Stimulated activated naive B cell treated with anti-CD40 and anti-IgM and Interleukin-4, amounts not matched to agents 10 μg/mL and 1 μg/mL and 100 μg/mL, for 72 hours (primary cell): ENCODE measurements around the gene PNPLA7.
A peak's percentile ranks its signal among the peaks of the same experiment; 100 is the strongest.
"Not testable (repeated sequence)": the region's sequence is repeated elsewhere in the genome, so short reads cannot be mapped to it uniquely, and the experiment has no call there.

Source experiments
- ATAC-seq, 2 donors: fragments of 150-1000 bp; cut with Tn5 transposase; replicated peaks; 2 replicates each; pipeline ENCODE4 v1.10.0; 2021; ENCODE audit warnings: moderate library complexity in 1 of 2
- DNase-seq: peaks from one replicate; pipeline ENCODE4 v3.0.0; 2021
- H3K27ac Mint-ChIP-seq: one replicate; pipeline ENCODE4 v1.8.0; 2022; ENCODE audit warnings: mild to moderate bottlenecking, mixed read lengths
- H3K27me3 Mint-ChIP-seq, 2 donors: one replicate each; pipeline ENCODE4 v1.8.0; 2022; ENCODE audit warnings: mixed read lengths in 2 of 2
- H3K36me3 Mint-ChIP-seq, 2 donors: one replicate each; pipeline ENCODE4 v1.8.0; 2022; ENCODE audit warnings: mixed read lengths in 2 of 2, mild to moderate bottlenecking in 1 of 2
- H3K4me1 Mint-ChIP-seq, 2 donors: one replicate each; pipeline ENCODE4 v1.8.0; 2022; ENCODE audit warnings: mixed read lengths in 2 of 2, mild to moderate bottlenecking in 1 of 2
- H3K4me3 Mint-ChIP-seq, 2 donors: one replicate each; pipeline ENCODE4 v1.8.0; 2022; ENCODE audit warnings: mild to moderate bottlenecking in 2 of 2, mixed read lengths in 2 of 2, moderate library complexity in 1 of 2
- H3K9me3 Mint-ChIP-seq, 2 donors: one replicate each; pipeline ENCODE4 v1.8.0; 2022; ENCODE audit warnings: mixed read lengths in 2 of 2, mild to moderate bottlenecking in 1 of 2

The PNPLA7 gene

GRCh38 chr9:137467161-137467581 lies 83.0 kb downstream of the PNPLA7 start:
- H3K27ac Mint-ChIP-seq, result no peak overlapping the region
- peaks cover 5 to 12% of the 10 kb centered on the region in 2 donors for H3K36me3 Mint-ChIP-seq
- ATAC-seq, result no peak
- H3K27me3 Mint-ChIP-seq, result no peaks in the 10 kb centered on the region
- H3K9me3 Mint-ChIP-seq, result no peaks in the 10 kb centered on the region
- no peak for DNase-seq
- H3K4me3 Mint-ChIP-seq, result no peak overlapping the region
- peaks cover 6 to 8% of the 10 kb centered on the region in 2 donors for H3K4me1 Mint-ChIP-seq

- not testable (repeated sequence) for H3K36me3 Mint-ChIP-seq
These were observed 83.7 kb downstream of the PNPLA7 start for GRCh38 chr9:137466389-137467085.

GRCh38 chr9:137465720-137466388 lies 84.3 kb downstream of the PNPLA7 start:
- Mint-ChIP-seq H3K27me3 (no peaks in the 10 kb centered on the region), H3K9me3 (no peaks in the 10 kb centered on the region), H3K4me3 (no peak overlapping the region), H3K36me3 (peaks cover 1 to 7% of the 10 kb centered on the region in 2 donors), H3K4me1 (peaks cover 7 to 12% of the 10 kb centered on the region in 2 donors), H3K27ac (no peak overlapping the region)
- DNase-seq (no peak), ATAC-seq (no peak)

More at GRCh38 chr9:137466389-137467085, 83.7 kb downstream of the PNPLA7 start:
- DNase-seq, H3K4me3 Mint-ChIP-seq, H3K27me3 Mint-ChIP-seq, H3K27ac Mint-ChIP-seq, H3K9me3 Mint-ChIP-seq, H3K4me1 Mint-ChIP-seq, ATAC-seq: not testable (repeated sequence)

GRCh38 chr9:137465000-137465719 lies 85.0 kb downstream of the PNPLA7 start:
- Mint-ChIP-seq H3K4me3 (no peak overlapping the region), H3K4me1 (peaks cover 7 to 12% of the 10 kb centered on the region in 2 donors), H3K27ac (peak overlapping the region; percentile 9), H3K36me3 (peaks cover 1 to 4% of the 10 kb centered on the region in 2 donors), H3K27me3 (no peaks in the 10 kb centered on the region), H3K9me3 (no peaks in the 10 kb centered on the region)
- no peak for DNase-seq
- ATAC-seq, result no peak

DNA sequence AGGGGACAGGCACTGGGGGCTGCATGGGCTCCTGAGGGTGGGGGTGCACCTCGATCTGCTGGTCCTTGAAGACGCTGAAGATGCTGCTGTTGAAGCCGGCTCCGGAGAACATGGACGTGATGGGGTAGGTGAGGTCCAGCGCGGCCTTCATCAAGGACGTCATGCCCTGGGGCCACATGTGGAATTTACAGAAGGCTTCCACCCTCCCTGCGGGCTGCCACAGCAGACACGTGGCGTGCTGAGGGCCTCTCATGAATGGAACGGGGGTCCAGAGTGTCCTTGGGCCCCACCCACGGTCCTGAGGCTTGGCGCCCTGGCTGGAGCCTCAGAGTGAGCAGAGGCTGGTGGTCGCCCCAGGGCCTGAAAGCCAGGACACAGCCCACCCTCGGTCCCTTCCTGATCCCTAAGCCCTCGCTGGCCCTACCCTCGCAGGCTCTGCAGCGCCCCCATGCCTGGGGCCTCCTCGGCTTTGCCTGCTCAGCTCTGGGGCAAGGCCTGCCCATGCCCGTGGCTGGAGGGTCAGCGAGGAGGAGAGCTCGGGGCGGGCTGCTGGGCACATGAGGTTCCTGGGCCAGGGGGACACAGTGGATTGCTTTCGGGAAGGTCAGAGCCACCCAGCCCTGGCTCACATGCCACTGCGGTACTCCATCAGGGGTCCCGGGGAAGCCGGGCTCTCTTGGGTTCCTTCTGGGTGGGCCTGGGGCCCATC lies 85.8 kb downstream of the PNPLA7 start:
- ATAC-seq (no peak), DNase-seq (no peak)
- H3K4me3 Mint-ChIP-seq, result no peak overlapping the region
- H3K27ac Mint-ChIP-seq, result peak overlapping the region; percentile 25
- H3K4me1 Mint-ChIP-seq, result peaks cover 14 to 16% of the 10 kb centered on the region in 2 donors
- peaks cover 1 to 4% of the 10 kb centered on the region in 2 donors for H3K36me3 Mint-ChIP-seq
- no peaks in the 10 kb centered on the region for H3K27me3 Mint-ChIP-seq
- H3K9me3 Mint-ChIP-seq, result no peaks in the 10 kb centered on the region

- Mint-ChIP-seq H3K9me3 (no peaks in the 10 kb centered on the region), H3K4me1 (peaks cover 16% of the 10 kb centered on the region in 2 donors), H3K27ac (no peak overlapping the region), H3K36me3 (peaks cover 1 to 4% of the 10 kb centered on the region in 2 donors), H3K27me3 (no peaks in the 10 kb centered on the region), H3K4me3 (no peak overlapping the region)
- DNase-seq (no peak), ATAC-seq (no peak)
These were observed 86.3 kb downstream of the PNPLA7 start for GRCh38 chr9:137463931-137464290.

- Mint-ChIP-seq H3K27me3 (no peaks in the 10 kb centered on the region), H3K36me3 (peaks cover 1 to 4% of the 10 kb centered on the region in 2 donors), H3K4me3 (peak overlapping the region in 1 of 2 donors; percentile 37), H3K9me3 (no peaks in the 10 kb centered on the region), H3K4me1 (peaks cover 15 to 16% of the 10 kb centered on the region in 2 donors), H3K27ac (no peak overlapping the region)
- DNase-seq, result no peak
- ATAC-seq, result no peak
These were observed 86.9 kb downstream of the PNPLA7 start for GRCh38 chr9:137462986-137463930.

GRCh38 chr9:137462396-137462985 lies 87.7 kb downstream of the PNPLA7 start:
- H3K4me1 Mint-ChIP-seq, result peaks cover 14 to 19% of the 10 kb centered on the region in 2 donors
- no peaks in the 10 kb centered on the region for H3K27me3 Mint-ChIP-seq
- DNase-seq (no peak), ATAC-seq (no peak)
- H3K27ac Mint-ChIP-seq, result no peak overlapping the region
- peak overlapping the region in 1 of 2 donors; percentile 82 for H3K4me3 Mint-ChIP-seq
- H3K9me3 Mint-ChIP-seq, result no peaks in the 10 kb centered on the region
- H3K36me3 Mint-ChIP-seq, result peaks cover 1 to 4% of the 10 kb centered on the region in 2 donors

GRCh38 chr9:137461663-137462395 lies 88.4 kb downstream of the PNPLA7 start:
- ATAC-seq (peak; percentile 82), DNase-seq (peak; percentile 86)
- peak overlapping the region; percentile 63 to 82 for H3K4me3 Mint-ChIP-seq
- H3K27ac Mint-ChIP-seq, result peak overlapping the region; percentile 89
- no peaks in the 10 kb centered on the region for H3K9me3 Mint-ChIP-seq
- H3K36me3 Mint-ChIP-seq, result peaks cover 0 to 6% of the 10 kb centered on the region in 2 donors
- no peaks in the 10 kb centered on the region for H3K27me3 Mint-ChIP-seq
- H3K4me1 Mint-ChIP-seq, result peaks cover 16 to 25% of the 10 kb centered on the region in 2 donors

DNA sequence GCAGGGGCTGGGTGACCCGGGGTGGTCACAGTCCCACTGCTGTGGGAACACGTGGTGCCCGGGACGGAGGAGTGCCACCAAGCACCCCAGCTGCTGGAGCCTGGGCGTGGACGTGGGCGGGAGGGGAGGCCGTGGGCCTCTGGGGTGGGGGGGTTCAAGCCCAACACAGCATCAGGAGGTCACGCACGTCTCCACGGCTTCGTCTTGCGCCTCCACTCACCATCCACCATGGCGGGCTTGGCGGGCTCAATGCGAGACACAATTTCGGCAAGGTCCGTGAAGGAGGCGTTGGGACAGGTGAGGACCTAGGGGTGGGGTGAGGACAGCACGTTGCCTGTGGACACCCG lies 88.9 kb downstream of the PNPLA7 start:
- DNase-seq (no peak), ATAC-seq (no peak)
- Mint-ChIP-seq H3K4me3 (peak overlapping the region; percentile 36 to 82), H3K36me3 (peaks cover 0 to 7% of the 10 kb centered on the region in 2 donors), H3K9me3 (no peaks in the 10 kb centered on the region), H3K4me1 (peaks cover 17 to 30% of the 10 kb centered on the region in 2 donors), H3K27ac (no peak overlapping the region), H3K27me3 (no peaks in the 10 kb centered on the region)

DNA sequence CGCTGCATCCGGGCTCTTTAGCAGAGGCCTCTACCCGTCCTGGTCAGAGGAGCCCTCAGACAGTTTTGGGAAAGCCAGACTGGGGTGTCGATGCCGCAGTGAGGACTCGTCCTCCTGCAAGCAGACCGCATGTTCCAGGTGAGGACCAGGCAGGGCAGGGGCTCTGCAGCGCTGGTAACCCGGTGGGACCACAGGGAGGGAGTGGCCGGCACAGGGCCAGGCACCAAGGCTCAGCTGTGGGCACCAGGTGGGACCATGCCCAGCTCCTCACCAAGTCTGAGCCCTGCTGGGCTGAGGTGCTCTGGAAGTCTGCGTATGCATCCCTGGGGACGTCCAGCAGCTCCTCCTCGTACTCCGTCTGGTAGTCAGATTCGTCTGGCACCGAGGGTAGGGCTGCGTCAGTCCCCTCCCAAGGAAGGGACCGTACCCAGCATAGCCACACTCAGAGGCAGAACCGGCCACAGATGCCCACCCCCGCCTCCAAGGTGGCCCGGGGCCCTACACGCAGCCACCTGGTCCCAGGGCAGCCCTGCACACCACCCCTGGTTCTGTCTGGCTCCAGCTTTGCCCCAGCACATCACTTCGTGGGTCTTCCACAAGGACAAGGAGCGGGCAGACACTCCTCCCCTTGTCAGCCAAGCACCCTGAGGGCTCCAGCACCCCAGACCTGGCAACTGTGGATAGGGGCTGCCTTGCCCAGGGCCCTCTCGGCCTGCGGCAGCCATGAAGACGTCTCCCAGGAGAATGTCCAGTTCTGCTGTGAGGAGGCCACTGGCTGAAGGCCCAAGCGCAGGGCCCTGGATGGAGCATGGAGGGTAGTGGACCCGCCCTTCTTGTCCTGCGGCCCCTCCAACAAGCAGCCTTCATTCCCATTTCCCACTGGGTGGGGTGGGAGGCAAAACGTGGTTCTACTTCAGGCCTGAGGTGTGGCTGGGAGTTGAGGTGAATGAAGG lies 89.6 kb downstream of the PNPLA7 start:
- no peaks in the 10 kb centered on the region for H3K27me3 Mint-ChIP-seq
- peaks cover 2 to 14% of the 10 kb centered on the region in 2 donors for H3K36me3 Mint-ChIP-seq
- no peak for ATAC-seq
- H3K9me3 Mint-ChIP-seq, result no peaks in the 10 kb centered on the region
- H3K4me3 Mint-ChIP-seq, result peak overlapping the region; percentile 36 to 82
- peaks cover 20 to 34% of the 10 kb centered on the region in 2 donors for H3K4me1 Mint-ChIP-seq
- peak overlapping the region; percentile 31 for H3K27ac Mint-ChIP-seq
- DNase-seq, result no peak
